ENCODE data around the gene CDC14B.
"Not testable (repeated sequence)": the region's sequence is repeated elsewhere in the genome, so short reads cannot be mapped to it uniquely, and the experiment has no call there.

Gene CDC14B

DNA sequence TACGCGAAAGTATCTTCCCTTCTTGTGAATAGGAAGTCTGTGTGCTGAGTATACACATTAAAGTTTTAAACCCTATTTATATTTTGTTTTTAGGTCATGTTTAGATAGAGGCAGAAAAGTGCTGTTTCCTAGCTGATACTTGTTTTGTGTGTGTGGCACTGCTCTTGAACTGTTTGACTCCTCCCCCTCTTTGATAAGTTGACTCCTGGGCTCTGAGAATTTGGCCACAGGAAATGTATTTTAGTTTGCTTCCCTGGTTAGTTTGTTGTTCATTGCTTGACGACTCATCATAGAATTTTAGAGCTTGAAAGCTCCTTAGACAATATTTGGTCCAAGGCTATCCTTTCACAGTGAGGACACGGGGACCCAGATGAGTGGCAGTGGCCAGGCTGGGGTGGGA lies 2.0 kb upstream of the CDC14B start:
- DNase-seq: no peak

DNA sequence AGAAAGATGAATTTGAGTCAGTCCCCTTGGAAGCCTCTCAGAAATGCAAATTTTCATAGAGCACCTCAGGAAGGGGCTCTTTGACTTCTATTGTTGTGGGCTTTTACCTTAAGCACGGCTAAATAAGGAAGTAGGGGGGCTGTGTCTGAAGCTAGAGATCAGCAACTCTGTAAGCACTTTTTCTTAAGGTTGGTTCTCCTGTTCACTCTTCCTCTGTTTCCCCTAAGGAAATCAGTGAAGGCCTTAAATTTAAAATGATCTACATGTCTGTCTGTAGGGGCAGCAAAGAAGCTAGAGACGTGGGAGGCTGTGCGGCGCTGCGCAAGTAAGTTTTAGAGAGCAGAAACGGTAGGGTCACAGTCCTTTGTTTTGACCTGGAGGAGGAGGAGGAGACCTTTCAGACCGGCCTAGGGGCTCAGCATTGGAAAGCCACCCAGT lies 1.2 kb upstream of the CDC14B start:
- DNase-seq: no peak

DNA sequence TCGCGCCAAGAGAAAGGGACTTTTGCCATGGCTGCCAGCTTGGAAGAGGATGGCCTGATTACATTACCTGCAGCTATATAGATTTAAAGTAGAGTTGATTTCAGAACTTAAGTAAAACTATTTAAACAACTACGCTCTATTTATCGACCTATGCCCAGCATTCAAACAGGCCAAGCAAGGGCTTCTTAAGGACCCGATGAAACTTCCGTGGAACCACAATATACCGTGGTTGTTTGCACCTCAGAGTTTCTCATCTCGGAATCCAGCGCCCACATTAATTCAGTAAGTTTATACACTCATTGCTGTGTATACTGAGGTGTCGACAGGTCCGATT lies 505 bp upstream of the CDC14B start:
- DNase-seq: no peak

DNA sequence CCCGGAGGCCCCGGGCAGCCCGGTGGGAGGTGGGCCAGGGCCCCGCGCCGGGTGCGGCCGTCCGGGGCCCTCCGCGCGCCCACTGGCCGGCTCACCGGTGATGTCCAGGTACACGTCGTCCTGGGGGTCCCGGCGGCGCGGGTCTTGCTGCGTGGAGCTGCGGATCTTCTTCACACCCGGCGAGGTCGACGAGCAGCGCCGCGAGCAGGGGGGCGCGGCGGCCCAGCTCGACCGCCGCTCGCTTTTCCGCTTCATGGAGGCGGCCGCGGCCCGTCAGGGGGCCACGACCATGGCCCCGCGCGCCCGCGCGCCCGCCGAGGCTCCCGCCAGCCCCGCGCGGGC lies 548 bp downstream of the CDC14B start:
- DNase-seq: no peak

DNA sequence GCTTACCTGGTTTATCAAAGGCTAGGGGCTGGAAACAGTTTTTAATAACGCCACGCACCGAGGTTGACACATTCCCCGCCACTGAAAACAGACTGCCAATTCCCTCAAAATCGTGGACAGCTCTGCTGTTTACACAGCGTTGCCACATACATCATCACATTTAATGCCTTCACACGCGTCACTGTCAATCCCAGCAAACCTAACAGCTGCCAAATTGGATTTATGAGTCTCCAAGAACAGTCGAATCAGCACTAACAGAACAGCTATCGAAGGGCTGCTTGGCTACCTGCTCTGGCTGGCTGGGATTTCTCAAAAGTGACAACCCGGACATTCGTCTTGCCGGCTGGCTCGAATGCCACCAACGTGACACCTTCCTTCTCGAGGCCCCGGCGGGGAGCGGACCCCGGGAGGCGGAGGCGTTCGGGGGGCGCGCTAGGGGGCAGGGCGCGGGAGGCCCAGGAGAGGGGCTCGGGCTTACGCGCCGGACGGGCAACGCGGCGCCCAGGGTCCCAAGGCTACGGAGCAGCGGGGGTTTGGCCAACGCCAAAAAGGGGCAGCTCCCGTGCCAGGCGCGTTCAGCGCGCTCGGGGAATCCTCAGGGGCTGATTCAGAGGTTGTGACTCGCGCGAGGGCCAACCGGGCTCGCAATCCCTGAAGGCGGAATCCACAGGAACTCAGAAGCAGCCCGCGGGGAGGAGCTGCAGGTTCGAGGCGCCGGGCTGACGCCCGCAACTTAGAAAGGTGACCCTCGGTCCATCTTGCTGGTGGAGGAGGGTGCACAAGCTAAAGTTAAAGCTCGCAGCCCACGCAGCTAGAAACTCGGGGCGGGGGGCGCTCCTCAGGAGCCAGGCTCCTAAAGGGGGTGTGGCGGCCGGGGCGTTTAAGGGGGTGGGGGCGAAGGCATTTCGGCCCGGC lies 1.2 kb downstream of the CDC14B start:
- DNase-seq: peak; percentile 29 to 33

DNA sequence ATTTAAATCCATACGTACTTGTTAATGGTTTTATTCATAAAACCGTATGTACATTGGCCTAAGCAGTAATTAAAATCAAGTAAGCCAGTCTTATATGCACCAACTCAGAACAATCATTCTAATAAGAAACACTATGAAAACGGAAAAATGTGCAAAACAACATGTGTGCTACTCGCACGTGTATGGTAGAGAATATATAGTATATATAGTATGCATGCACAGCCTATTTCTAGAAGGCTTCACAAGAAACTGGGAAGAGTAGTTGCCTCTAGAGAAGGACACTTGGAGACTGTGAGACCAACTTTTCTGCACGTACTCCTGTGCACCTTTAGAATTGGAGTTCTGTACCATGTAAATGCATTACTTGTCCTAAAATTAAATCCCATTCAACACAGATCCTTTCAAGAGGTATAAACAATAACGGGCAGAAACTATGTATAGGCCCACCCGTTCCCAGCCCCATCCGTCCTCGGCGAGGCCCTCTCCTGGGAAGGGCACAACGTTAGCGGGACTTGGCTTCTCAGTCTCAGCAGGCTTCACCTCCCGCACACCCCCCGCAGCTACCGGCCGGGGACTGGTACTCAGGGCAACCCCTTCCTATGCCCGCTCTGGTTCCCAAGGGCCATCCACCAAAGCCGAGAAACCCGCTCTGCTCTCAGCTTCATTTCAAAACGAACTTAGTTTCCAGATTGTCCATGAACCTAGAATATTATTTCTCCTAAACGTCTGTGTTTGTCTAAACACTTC lies 2.0 kb downstream of the CDC14B start:
- no peak for DNase-seq

DNA sequence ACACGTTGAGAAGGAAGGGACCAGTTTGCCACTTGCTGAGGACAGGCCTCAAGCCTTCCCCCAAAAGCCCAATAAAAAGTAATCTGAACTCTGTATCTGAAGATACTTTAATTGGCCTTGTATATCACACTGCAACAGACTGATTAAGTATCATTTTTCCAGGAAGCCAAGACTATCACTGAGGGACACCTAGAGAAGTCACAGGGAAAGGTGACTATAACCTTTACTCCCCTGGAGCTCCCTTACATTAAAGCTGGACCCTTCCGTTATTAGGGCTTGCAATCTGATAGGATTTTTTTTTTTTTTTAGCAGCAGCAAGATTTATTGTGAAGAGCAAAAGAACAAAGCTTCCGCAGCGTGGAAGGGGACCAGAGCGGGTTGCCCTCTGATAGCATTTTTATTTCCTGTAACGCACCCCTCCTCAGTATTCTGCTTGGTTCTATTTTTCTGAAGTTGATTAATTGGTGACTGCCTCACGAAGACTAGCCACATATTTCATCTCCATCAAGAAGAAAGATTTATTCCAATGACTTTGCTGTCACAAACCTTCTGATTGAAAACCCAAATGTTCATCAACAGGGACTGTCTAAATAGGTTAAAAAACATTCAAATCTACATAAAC lies 2.7 kb downstream of the CDC14B start:
- no peak for DNase-seq

DNA sequence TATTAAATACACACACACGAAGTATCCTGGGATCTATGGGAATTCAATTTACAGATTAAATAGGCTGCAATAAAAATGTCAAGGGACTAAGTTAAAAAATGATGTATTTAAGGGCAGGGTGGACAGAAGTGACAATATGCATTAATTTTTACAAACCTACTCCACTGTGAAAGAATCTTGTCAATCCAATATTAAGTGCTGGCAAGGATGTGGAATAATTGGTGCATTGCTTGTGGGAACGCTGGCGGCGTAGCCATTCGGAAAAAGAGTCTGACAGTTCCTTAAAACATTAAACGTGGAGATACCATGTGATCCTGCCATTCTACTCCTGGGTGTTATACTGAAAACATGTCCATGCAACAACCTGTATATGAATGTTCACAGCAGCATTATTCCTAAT lies 4.2 kb downstream of the CDC14B start:
- DNase-seq: no peak

DNA sequence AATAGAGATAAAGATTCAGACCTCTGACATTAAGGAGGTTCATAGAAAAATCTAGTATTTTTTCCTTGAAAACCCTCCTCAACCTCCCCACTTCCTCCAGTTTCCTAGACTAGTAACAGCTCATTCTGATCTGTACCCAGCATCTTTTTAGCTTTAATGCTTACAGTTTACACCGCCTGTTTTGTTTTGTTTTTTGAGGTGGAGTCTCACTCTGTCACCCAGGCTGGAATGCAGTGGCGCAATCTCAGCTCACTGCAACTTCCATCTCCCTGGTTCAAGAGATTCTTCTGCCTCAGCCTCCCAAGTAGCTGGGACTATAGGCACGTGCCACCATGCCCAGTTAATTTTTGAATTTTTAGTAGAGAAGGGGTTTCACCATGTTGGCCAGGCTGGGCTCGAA lies 5.0 kb downstream of the CDC14B start:
- DNase-seq: not testable (repeated sequence)

DNA sequence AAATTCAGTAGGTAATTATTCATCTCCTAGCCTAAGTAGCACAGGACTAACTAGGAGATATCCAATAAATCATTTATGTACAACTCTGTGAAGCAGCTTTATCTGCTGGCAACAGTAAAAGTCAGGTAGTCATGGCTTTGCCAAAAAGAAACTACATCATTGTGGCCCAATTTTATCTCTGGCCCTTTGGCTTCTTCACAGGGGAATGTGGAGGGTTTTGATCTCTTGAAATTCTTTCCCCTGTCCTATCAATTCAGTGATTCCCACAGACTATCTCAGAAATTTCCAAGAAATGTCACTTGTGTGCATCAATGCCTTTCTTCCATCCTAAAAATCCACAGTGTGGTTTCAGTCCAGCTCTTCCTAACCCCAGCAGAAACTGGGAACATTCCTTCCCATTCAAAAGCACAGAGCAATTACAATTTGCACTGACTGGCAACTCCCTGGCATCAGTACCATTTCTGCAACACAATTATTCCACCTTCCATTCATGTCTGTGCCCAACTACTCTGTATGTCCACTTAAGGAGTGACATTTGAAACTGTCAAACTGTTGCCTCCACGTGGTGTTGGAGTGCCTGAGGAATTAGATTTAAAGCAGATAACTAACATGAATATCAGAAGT lies 6.6 kb downstream of the CDC14B start:
- DNase-seq: no peak

DNA sequence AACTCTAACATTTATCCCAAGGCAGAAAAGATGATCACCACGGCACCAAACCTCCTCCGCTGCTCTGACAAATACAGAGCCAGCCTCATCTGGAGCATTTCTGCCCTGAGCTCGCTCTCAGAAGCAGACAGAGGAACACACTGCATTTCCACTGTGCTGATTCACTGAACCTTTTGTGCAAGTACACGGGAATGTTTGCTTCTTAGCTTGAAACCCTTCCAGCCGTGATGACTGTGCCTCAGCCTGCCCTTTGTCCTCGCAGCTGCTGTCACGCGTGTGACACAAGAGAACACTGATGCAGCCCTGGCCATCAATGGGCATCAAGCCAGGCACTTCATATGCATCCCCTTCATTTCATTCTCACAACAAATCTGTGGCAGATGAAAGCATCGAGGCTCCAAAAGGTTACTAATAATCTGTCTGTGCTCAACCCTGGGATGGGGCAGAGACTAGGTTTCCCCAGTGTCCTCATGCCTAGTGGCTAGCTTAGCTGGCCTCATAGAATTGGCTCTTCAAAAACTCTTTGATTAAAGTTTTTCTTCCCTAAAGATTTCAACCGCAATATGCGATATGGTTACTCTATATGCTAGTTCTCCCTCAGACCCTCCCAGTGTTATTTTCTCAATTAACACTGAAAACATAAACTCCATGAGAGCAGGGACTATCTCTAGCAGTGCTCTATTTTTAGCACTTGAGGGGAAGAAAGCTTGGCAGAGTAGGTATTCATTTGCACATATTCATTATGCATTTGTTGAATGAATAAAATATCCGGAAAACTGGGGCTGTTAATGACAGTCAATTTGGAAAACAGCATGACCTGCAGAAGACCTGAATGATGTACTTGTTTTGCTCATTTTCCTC lies 7.3 kb downstream of the CDC14B start:
- DNase-seq: no peak

DNA sequence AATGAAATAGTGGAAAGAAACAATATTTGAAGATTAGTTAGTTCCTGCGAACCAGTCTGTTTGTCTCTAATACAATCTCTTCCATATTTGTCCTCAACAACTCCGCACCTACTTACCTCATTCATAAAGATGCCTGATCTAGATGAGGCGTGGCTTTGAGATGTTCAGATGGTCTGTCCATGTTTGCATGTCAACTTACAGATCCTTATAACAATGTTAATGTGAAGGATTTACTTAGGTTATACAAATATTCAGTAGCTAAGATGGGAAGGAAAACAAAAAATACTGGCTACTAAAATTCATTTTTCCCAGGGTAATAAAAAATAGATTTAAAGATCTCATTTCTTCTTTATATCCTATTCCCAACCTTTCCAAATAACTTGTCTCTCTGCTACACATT lies 8.3 kb downstream of the CDC14B start:
- DNase-seq: no peak

DNA sequence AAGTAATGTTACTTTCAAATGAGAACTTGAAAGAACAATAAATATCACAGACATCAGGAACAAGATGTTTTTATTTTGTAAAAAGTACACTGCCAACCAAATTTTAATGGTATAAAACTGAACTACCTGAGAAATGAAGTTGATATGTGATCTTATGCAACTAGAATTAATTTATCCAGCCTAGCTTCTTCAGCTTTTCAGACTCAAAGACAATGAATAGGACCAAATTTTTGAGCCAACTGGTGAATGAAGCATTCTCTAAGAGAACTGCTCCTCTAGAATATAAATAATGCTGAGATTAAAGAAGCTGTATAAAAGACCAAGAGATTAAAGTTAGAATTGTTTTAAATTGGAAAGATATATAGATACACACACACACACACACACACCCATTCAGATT lies 9.9 kb downstream of the CDC14B start:
- no peak for DNase-seq

DNA sequence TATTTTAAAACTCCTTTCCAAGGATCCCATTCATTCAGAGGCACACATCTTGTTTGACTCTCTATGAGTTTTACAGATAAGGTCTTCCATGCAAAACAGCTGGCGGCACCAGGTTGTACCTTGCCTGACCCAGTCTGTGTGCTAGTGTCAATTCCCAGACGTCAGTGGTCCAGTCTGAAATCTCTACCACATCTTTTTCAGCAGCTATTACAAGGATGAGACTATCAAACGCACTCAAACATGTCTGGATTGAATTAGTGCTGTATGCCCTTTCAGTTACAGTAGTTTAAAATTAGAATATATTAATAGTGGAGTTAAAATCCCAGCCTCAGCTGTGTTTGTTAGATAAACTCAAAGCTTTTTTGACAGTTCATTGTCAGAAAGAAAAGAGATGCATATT lies 11.7 kb downstream of the CDC14B start:
- DNase-seq: no peak

DNA sequence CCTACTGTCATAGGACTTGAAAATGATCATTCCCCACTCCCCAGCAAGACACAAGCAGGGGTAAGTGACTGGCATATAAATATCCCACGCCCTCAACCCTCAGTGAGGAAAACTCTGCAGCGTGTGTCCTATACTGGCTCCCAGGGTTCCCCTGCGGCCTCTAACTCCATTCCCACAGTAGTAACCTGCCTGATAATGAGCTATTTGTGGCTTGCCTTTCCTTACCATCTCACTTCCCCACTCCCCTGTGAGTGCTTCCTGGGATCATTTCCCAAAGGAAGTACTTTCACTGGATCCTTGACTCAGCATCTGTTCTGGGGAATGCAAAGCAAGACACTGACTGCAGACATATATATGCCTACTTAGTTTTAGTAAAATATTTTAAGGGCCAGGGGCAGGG lies 14.3 kb downstream of the CDC14B start:
- no peak for DNase-seq

DNA sequence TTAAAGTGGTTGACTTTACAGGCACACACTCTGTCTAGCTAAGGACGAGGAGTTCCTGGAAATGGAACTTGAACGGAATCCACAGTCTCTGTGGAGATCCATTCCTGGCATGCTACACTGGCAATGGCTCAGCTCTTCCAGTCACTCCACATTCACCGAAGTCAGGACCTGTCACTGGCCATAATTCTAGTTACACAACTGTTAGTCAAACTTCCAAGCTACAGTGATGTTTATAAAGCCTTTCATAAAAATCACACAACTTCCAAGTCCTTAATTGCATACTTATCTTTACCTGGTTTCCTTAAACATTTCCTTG lies 15.7 kb downstream of the CDC14B start:
- DNase-seq: no peak

DNA sequence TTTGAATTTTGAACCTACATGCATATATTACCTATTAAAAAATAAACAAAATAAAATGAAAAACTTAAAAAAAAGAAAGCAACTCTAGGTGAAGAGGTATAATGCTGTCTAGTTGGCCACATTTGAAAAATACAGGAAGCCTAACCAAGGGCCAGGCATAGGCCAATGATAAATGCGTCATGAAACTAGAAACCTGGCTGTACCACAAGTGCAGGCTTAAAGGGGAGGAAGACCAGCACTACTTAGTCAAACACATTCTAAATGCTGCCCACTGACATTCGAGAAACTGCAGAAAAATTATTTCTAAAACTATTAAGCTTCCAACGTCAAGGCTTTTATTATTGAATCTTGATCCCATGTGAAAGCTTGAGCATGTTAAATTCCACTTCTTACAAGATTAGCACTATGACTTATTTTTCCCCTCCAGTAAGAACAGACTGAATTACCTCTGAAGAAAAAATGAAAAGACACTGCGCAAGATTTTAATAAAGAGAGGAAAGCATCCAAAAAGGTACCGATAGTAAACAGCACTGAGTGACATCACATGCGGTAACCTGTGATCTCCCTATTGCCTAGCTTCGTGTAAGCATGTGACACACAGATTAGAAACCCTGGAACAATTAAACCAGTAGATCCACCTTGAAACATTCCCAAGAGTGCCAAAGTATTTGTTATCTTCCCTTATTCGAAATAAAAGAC lies 16.2 kb downstream of the CDC14B start:
- no peak for DNase-seq

DNA sequence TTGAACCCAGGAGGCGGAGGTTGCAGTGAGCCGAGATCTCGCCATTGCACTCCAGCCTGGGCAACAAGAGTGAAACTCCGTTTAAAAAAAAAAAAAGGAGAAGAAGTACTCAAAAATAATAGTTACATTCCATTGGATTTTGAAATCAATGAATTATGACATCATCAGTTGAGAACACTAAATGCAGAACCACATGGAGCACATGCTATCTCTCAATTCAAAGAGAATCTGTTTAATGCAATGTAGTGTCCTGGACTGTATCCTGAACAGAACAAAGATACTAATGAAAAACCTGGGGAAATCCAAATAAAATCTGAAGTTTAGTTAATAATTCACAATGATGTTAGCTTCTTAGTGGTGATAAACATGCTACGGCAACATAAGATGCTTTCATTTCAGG lies 20.3 kb downstream of the CDC14B start:
- DNase-seq: no peak

DNA sequence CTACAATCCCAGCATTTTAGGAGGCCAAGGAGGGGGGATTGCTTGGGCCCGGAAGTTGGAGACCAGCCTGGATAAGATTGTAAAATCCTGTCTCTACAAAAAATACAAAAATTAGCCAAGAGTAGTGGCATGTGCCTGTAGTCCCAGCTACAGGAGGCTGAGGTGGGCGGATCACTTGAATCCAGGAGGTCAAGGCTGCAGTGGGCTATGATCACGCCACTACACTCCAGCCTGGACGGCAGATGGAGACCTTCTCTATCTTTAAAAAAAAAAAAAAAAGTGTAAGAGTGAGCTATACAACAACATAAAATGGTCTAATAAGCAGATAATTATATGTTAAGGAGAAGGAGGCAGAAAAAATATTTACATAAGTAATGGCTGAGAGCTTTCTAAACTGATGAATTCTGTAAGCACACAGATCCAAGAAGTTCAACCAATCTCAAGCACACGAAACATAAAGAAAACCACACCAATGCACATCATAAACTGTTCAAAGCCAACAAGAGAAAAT lies 23.0 kb downstream of the CDC14B start:
- no peak for DNase-seq

DNA sequence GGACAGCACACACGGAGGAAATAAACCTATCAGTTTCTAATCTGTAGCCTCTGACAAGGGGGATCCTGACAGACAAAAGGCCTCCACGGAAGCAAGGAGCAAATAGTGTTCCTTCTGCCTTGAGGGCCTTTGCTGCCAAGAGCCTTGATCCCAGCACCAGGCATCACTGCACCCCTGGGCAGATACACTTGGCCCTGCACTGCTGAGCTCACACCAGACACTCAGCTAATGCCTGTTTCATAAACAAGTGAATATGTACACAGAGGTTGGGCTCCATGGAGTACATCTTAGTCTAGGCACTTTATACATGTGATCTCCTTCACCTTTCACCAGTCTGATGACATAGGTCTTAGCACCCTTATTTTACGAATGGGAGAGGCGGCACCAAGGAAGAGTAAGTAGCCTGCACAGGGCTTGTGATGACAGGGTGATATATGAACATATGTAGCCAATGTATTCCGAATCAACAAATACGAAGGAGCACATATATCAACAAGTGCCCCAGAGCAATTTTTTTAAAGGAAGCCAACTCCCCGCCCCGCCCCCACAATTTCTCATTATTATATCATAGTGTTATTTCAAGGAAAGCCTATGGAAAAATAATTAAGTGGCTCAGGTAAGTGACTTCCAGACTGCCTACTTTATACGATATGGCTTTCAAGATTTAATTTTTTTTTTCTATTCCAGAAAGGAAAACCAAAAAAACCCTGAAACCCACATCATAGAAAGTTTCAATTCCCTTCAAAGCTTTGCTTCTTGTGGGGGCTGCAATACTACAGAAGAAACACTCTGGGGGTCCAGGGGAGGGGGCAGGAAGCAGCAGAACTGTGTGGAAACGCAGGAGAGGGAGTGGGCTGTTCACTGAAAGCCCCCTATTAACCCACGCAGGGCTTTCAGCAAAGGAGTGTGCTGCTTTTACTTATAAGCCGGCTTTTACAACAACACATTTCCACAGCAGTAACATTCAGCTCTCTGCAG lies 32.0 kb downstream of the CDC14B start:
- no peak for DNase-seq

DNA sequence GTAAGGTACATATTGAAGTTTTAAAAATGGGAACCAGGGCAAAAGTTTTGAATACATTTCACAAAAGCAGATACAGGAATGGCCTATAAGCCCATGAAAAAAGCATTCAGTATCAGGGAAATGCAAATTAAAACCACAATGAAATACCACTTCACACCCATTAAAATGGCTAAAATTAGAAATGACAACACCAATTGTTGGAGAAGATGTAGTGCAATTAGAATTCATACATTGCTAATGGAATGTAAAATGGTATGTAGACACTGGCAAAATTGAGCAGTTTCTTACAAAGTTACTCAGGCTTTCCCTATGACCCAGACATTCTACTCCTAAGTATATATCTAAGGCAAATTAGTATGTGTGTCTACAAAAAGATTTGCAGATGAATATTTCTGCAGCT lies 34.2 kb downstream of the CDC14B start:
- DNase-seq: no peak

All from activated CD4-positive, alpha-beta T cell treated with anti-CD3 and anti-CD28 coated beads, Interleukin-2, amount 50 U/mL, for 48 hours (primary cell).